ENCODE measurements around the gene NUP133.

NUP133 gene

DNA sequence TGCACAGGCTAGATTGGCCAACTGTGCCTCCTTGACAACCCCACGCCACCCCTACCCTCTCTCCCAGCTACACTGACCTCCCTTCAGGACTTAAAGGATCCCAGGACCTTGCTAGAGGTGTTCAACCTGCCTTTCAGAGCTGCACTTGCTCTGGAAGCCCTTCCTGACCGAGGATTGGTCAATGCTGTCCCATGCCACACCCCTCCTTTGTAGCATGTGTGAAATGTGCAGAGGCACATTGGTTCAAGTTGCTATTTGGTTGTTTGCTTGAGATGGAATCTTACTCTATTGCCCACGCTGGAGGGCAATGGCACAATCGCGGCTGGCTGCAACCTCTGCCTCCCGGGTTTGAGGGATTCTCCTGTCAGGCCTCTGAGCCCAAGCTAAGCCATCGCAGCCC is 96.1 kb downstream of the NUP133 start:
- Histone ChIP-seq H3K4me1 (ENCODE audit: control insufficient read depth, low read length) (no peaks in the 10 kb centered on the region; the same call in 1 of the 2 replicates), H3K9me2 (replicated peaks; ENCODE audit: control insufficient read depth, low read length) (no peaks in the 10 kb centered on the region), H3F3A (ENCODE audit: control insufficient read depth, insufficient read depth) (no peaks in the 10 kb centered on the region), H3K36me3 (ENCODE audit: control insufficient read depth, low read length) (no peaks in the 10 kb centered on the region), H3K79me2 (ENCODE audit: control insufficient read depth, low read length) (no peaks in the 10 kb centered on the region), H3K4me3 (ENCODE audit: low read length) (no peak overlapping the region), H3K27ac (ENCODE audit: low read depth, low read length) (no peak overlapping the region), H3K4me2 (ENCODE audit: low read length) (no peak overlapping the region), H3K9me3 (ENCODE audit: control insufficient read depth, insufficient read depth, low read length) (no peaks in the 10 kb centered on the region), H4K20me1 (ENCODE audit: control insufficient read depth, insufficient read depth, low read depth, low read length) (no peaks in the 10 kb centered on the region), H3K27me3 (ENCODE audit: control insufficient read depth, low read length) (peaks cover 17% of the 10 kb centered on the region)
- TF ChIP-seq, protein P1, sequence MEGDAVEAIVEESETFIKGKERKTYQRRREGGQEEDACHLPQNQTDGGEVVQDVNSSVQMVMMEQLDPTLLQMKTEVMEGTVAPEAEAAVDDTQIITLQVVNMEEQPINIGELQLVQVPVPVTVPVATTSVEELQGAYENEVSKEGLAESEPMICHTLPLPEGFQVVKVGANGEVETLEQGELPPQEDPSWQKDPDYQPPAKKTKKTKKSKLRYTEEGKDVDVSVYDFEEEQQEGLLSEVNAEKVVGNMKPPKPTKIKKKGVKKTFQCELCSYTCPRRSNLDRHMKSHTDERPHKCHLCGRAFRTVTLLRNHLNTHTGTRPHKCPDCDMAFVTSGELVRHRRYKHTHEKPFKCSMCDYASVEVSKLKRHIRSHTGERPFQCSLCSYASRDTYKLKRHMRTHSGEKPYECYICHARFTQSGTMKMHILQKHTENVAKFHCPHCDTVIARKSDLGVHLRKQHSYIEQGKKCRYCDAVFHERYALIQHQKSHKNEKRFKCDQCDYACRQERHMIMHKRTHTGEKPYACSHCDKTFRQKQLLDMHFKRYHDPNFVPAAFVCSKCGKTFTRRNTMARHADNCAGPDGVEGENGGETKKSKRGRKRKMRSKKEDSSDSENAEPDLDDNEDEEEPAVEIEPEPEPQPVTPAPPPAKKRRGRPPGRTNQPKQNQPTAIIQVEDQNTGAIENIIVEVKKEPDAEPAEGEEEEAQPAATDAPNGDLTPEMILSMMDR (IDR thresholded peaks at IDR 0.05; ENCODE audit: low read depth, low read length, poor library complexity, severe bottlenecking) = no peak
- no peak for TF ChIP-seq EZH2phosphoT487 (IDR thresholded peaks at IDR 0.05; ENCODE audit: borderline replicate concordance, low read length)

DNA sequence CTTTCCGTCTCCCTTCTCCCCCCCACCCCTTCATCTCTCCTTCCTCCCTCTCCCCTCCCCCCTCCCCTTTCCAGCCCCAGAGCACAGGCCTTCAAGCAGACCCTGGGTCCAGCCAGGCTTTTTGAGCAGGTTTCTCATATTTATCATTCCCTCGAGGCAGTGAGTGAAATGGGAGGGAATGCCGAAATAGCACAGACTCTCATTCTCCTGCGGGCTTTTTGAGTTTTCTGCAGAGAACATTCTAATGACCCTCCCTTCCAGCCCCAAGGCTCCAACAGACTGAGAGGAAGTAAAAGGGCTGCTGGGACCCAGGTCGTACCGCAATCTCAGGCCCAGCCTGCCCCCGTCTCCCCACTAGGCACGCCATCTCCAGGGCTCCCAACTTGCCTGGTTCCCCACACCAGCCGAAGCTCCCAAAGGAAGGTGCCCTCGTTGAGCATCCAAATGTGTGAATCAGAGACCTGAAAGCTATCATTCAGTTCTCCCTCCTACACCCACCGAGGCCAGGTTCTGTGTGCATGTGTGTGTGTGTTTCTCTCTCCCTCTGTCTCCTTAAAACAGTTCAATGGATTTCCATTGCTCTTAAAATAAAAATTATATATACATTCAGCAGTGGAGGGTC is 96.6 kb downstream of the NUP133 start:
- Histone ChIP-seq H3K27me3 (ENCODE audit: control insufficient read depth, low read length) (peaks cover 19% of the 10 kb centered on the region), H3K4me3 (ENCODE audit: low read length) (no peak overlapping the region), H3K9me3 (ENCODE audit: control insufficient read depth, insufficient read depth, low read length) (no peaks in the 10 kb centered on the region), H3K27ac (ENCODE audit: low read depth, low read length) (no peak overlapping the region), H3K9me2 (replicated peaks; ENCODE audit: control insufficient read depth, low read length) (no peaks in the 10 kb centered on the region), H3F3A (ENCODE audit: control insufficient read depth, insufficient read depth) (no peaks in the 10 kb centered on the region), H3K36me3 (ENCODE audit: control insufficient read depth, low read length) (no peaks in the 10 kb centered on the region), H3K79me2 (ENCODE audit: control insufficient read depth, low read length) (no peaks in the 10 kb centered on the region), H3K4me1 (ENCODE audit: control insufficient read depth, low read length) (no peaks in the 10 kb centered on the region; the same call in 1 of the 2 replicates), H3K4me2 (ENCODE audit: low read length) (no peak overlapping the region), H4K20me1 (ENCODE audit: control insufficient read depth, insufficient read depth, low read depth, low read length) (no peaks in the 10 kb centered on the region)
- TF ChIP-seq, protein P1 (IDR thresholded peaks at IDR 0.05; ENCODE audit: low read depth, low read length, poor library complexity, severe bottlenecking) = no peak
- no peak for TF ChIP-seq EZH2phosphoT487 (IDR thresholded peaks at IDR 0.05; ENCODE audit: borderline replicate concordance, low read length)

DNA sequence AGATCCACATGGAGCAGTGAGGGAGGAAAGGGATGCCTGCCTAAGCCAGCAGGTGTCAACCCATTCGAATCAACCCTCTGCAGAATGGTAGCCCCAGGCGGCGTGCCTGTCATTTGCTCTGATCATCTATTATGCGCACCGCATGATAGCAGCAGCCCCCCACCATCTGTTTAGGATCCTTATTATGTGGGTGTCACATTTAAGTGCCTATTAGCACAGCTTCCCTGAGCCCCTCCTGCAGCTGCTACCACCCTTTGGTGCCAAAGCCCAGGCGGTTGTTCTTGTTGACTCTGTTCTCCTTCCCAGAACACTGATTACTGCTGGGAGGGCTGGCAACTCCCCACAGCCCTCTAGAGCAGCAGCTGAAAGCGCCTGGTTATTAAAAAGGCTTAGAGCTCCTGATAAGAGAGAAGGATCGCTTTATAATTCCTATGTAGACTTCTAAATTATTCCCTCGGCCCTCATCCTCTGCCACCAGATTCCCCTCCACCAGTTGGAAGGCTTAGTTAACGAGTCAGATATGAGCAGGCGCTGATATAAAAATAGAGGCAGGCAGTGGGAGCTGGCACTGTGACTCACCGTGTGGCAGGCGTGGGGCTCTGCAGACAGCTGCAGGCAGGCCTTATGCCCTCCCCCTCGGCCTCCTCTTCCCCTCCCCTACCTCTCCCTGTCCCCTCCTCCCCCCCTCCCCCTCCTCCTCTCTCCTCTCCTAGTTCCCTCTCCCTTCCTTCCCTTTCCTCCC is 97.3 kb downstream of the NUP133 start:
- H3K9me2 ChIP-seq (replicated peaks; ENCODE audit: control insufficient read depth, low read length) = no peaks in the 10 kb centered on the region
- no peaks in the 10 kb centered on the region; the same call in 1 of the 2 replicates for H3K4me1 ChIP-seq (ENCODE audit: control insufficient read depth, low read length)
- no peak for TF ChIP-seq EZH2phosphoT487 (IDR thresholded peaks at IDR 0.05; ENCODE audit: borderline replicate concordance, low read length)
- TF ChIP-seq, protein P1 (IDR thresholded peaks at IDR 0.05; ENCODE audit: low read depth, low read length, poor library complexity, severe bottlenecking) = no peak
- H4K20me1 ChIP-seq (ENCODE audit: control insufficient read depth, insufficient read depth, low read depth, low read length) = no peaks in the 10 kb centered on the region
- no peak overlapping the region for H3K4me2 ChIP-seq (ENCODE audit: low read length)
- no peaks in the 10 kb centered on the region for H3K36me3 ChIP-seq (ENCODE audit: control insufficient read depth, low read length)
- no peak overlapping the region for H3K27ac ChIP-seq (ENCODE audit: low read depth, low read length)
- no peaks in the 10 kb centered on the region for H3F3A ChIP-seq (ENCODE audit: control insufficient read depth, insufficient read depth)
- no peaks in the 10 kb centered on the region for H3K79me2 ChIP-seq (ENCODE audit: control insufficient read depth, low read length)
- peaks cover 23% of the 10 kb centered on the region for H3K27me3 ChIP-seq (ENCODE audit: control insufficient read depth, low read length)
- no peak overlapping the region for H3K4me3 ChIP-seq (ENCODE audit: low read length)
- no peaks in the 10 kb centered on the region for H3K9me3 ChIP-seq (ENCODE audit: control insufficient read depth, insufficient read depth, low read length)

Data from DOHH2 (cell line).